ENCODE data around the gene PPP1R3D.
"Not testable (repeated sequence)": the region's sequence is repeated elsewhere in the genome, so short reads cannot be mapped to it uniquely, and the experiment has no call there.

The PPP1R3D gene

GRCh38 chr20:59912609-59913008, 27.5 kb downstream of the PPP1R3D start:
- DNase-seq = no peak

GRCh38 chr20:59911041-59911440, 29.1 kb downstream of the PPP1R3D start:
- DNase-seq = no peak

GRCh38 chr20:59908855-59909254, 31.2 kb downstream of the PPP1R3D start:
- no peak for DNase-seq

GRCh38 chr20:59903621-59904020, 36.5 kb downstream of the PPP1R3D start:
- DNase-seq = no peak

- DNase-seq = no peak
Observed at GRCh38 chr20:59902470-59902869, 37.6 kb downstream of the PPP1R3D start.

- DNase-seq = no peak
Observed at GRCh38 chr20:59895908-59896307, 44.2 kb downstream of the PPP1R3D start.

- DNase-seq = no peak
Observed at GRCh38 chr20:59891581-59891980, 48.5 kb downstream of the PPP1R3D start.

GRCh38 chr20:59890035-59890434, 50.1 kb downstream of the PPP1R3D start:
- DNase-seq = not testable (repeated sequence)

- DNase-seq = no peak
Observed at GRCh38 chr20:59888050-59888449, 52.1 kb downstream of the PPP1R3D start.
